GM19452 (cell line): ENCODE data around the gene DDIAS.
"Not testable (repeated sequence)": the region's sequence is repeated elsewhere in the genome, so short reads cannot be mapped to it uniquely, and the experiment has no call there.

Experiments
- ATAC-seq: cut with Tn5 transposase; IDR thresholded peaks from one replicate; pipeline ENCODE4 v1.9.1; 2021; ENCODE audit not compliant: unreplicated experiment

Gene DDIAS

DNA sequence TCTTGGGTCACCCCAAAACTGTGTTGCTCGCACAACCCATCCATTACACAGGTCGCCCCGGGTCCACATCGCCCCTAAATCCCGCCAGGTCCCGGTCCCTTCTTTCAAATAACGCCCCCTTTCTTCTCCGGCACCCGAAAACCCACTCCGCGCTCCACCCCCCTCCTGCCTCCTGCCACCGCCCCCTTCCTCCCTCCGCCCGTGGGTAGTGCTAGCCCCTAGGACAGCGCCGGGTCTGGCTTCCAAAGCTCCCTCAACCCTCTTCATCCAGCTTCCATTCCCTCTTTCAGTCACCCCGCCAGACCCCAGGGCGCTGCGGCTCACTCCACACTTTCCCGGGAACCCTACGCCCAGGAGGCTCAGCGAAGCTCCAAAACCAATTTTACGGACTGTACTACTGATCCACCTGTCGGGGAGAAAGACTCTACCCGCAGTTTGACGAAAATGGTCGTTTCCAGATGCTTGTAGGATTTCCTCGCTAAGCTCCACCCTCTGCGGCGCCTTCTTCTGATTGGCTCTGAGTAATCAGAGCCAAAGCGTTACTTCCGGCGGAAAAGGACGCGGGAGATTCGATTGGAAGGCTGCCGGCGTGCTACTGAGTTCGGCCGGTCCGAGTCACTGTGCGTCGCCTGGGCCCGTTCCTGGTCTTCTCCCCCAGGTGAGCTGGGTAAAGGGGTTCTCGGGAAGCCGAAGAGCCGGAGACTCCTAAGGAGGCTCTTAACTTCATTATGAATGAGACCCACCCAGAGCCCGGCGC lies at the start of gene DDIAS:
TSS of gene DDIAS (plus strand) at position 572 of the 757 bp plus-strand sequence. CDS start 13,003 bp downstream, outside the sequence.
- ATAC-seq, result peak; percentile 70

DNA sequence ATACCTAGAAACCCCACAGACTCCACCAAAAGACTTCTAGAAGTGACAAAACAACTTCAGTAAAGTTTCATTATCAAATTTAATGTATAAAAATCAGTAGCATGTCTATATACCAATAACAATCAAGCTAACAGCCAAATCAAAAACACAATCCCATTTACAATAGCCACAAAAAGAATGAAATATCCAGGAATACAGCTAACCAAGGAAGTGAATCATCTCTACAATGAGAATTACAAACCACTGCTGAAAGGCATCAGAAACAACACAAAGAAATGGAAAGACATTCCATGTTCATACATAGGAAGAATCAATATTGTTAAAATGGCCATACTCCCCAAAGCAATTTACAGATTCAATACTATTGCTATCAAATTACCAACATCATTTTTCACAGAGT lies 47.3 kb upstream of the DDIAS start:
- no peak for ATAC-seq

DNA sequence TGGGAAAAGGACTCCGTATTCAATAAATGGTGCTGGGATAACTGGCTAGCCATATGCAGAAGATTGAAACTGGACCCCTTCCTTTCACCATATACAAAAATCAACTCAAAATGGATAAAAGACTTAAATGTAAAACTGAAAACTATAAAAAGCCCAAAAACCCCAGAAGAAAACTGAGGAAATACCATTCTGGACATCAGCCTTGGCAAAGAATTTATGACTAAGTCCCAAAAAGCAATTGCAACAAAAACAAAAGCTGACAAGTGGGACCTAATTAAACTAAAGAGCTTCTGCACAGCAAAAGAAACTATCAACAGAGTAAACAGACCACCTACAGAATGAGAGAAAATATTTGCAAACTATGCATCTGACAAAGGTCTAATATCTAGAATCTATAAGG lies 46.6 kb upstream of the DDIAS start:
- not testable (repeated sequence) for ATAC-seq

GRCh38 chr11:82855616-82856015 lies 45.9 kb upstream of the DDIAS start:
- ATAC-seq, result no peak

- no peak for ATAC-seq
Measured at GRCh38 chr11:82857145-82857544, 44.4 kb upstream of the DDIAS start.

GRCh38 chr11:82858133-82858532 lies 43.4 kb upstream of the DDIAS start:
- ATAC-seq, result no peak

DNA sequence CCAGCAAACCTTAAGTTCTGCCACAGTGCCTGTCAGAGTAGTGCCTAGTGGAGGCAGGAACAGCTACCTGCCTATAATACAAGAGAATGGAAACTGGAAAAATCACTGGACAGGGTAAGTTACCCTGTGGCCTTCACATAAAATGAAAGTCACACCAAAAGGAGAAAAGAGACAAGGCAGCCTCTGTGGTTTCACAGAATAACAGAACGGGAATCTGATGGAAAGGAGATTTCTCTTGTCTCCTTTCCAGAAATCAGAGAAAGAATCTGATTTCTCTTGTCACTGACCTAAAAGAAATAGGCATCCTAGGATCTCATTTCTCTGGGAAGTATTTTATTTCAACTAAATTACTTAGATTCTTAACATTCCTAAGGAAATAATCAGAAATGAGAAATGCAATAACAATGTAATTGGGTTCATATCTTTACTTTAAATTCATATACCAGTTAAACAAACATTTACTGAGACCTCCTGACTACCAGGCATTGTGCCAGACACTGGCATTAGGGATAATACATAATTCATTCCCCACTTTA lies 42.9 kb upstream of the DDIAS start:
- ATAC-seq, result no peak

GRCh38 chr11:82859750-82860149 lies 41.8 kb upstream of the DDIAS start:
- ATAC-seq, result no peak

DNA sequence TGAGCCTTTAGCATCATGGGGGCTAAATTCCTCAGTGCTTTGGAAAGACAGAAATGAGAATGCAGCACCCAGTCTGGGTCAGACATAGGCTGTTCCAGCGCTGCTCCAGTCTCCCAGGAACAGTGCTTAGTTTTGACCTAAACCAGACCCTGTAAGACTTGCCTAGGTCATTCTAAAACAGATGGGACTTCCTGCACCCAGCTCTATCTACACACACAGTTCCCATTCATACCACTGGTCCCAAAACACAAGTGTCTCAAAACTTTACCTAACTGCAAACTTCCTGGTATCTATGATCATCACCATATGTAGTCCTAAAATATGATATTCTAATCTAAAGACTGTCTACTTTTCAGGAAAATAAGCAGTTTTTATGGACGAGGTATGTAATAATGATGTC lies 39.2 kb upstream of the DDIAS start:
- no peak for ATAC-seq

DNA sequence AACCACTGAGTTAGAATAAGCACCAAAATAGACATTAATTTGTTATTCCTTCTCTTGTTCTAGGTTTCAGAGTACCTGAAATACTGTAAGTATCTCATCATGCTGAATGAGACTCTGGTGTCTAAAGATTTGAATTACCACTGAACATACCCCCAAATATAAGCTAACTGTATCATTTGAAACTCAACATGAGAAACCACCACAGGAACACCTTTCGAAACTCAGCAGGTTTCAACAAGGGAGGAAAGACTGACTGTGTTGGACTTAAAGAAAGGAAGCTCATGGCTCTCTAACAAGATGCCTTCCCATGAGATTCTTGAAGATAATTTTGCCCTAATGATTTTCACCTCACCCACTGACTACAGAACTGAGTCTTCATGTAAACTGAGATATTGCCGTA lies 38.3 kb upstream of the DDIAS start:
- ATAC-seq, result no peak

GRCh38 chr11:82864268-82864667 lies 37.3 kb upstream of the DDIAS start:
- ATAC-seq, result no peak

DNA sequence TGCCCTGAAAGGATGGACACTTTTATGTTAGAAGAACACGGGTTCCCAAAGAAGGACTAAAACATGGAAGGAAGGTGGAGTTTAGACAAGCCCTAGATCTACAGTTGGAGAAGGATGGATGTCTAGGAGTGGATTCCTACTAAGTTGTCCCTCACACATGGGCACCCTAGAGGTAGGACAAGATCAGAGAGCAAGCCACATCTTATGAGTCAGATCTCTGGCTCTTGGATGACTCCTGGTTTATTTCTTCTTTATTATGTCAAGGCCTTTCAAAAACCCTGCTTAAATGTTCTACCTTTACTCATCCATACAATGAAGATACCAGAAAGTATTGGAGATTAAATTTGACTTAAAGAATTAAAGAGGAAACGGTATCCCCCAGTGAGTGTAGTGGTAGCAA lies 35.7 kb upstream of the DDIAS start:
- no peak for ATAC-seq

GRCh38 chr11:82867495-82868082 lies 33.9 kb upstream of the DDIAS start:
- ATAC-seq, result no peak

DNA sequence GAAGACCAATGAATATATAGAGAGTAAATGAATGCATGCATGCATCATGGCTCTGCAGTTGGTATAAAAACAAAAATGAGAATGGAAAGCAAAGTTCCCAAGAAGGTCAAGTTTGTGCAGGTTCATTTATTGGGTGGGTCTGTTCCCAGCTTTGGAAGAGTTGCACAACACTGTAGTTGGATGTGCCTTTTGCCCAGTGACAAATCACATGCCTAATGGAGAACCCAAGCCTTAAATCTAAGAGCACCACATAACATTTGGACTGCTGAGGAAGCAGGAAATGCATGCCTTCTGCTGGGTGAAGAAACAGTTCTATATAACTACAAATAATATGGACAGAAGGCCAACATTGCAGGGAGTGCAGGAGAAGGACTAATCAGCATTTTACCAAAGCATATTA lies 31.9 kb upstream of the DDIAS start:
- ATAC-seq, result no peak

DNA sequence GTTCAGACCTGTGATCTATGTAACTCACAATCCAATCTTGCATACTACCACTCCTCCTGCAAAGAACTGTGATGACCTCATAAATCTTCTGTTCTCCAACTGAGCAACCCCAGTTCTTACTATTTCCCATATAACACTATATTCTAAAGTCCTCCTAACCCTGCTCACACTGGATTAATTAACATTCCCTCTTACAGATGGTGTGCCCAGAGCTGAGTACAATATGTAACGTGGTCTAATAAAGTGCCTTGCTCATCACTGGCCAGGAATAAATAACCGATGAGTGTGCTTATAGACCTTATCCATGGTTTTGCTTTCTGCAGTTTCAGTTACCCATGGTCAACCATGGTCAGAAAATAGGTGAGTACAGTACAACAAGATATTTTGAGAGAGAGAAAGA lies 29.9 kb upstream of the DDIAS start:
- ATAC-seq, result no peak

DNA sequence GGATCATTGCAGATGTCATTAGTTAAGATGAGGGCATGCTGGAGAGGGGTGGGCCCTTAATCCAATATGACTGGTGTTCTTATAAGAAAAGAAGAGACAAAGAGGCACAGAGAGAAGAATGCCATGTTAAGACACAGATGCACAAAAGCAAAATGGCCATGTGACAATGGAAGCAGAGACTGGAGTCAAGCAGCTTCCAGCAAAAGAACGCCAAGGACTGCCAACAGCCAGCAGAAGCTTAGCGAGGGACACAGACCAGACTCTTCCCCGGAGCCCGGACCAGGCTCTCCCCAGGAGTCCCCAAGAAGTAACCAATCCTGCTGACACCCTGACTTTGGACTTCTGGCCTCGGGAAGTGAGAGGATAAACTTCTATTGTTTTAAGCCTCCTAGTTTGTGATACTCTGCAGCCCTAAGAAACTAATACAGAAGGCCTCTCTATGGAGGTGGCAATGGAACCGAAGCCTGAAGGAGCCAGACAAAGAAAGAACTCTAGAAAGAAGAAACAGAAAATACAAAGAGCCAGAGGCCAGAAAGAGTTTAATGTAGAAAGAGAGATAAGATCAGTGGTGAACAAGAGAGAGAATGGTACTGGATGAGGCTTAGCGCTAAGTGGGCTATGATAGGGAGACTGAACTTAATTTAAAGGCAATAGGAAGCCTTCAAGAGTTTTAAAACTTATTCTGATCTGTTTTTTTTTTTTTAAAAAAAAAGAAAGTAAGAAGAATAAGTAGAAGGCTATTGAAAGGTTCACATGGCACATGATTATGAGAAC lies 29.0 kb upstream of the DDIAS start:
- ATAC-seq, result no peak

DNA sequence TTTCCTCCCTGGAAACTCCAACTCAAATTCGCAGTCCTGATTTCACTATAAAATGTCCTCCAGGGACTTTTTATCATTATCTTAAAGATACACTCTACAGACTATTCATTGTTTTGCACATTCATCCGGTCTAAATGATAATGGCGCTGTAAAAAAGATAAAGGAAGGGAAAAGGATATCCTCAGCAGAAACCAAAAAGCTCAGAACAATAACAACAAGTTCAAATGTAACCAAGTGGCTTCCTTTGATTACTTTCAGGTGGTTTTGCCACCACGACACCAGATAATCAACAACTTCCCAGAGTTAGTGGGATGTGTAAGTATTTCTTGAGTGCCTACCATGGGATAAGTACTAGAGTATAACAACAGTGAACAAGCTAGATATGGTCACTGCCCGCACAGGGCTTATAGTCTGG lies 27.6 kb upstream of the DDIAS start:
- no peak for ATAC-seq

DNA sequence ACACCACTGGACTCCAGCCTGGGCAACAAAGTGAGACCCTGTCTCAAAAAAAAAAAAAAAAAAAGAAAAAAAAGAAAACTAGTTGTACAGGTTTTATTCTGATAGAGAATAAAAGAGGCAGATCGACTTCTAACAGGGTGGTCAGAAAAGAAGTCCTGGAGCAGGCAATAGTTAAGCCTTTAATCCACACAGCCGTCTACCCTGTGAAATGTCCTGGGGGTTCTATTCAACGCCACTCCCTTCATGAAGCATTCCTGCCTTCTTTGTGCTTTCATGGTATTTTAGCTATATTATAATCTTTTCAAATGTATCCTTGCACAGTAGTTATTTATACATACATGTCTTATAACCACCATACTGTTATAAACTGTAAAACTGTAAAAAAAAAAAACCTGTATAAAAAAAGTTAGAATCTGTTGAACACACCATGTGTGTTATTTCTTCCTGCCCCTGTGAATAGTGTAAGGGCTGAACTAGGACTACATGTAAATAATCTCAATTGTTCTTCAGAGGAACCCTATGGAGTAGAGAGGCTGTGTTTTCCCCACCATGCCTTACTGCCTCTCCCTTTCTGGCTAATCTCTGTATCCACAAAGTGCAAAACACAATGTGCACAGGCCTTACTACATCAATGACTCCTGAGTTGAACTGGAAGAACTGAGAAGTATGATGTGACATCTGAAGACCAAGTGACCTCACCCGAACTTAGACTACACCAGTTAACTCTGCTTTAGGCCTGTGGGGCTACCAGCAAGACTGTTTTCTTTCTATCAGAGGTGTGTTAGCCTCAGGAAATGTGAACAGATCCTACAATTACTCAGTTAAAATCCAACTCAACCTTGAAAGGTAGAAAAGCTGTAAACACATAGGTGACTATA lies 26.7 kb upstream of the DDIAS start:
- no peak for ATAC-seq

DNA sequence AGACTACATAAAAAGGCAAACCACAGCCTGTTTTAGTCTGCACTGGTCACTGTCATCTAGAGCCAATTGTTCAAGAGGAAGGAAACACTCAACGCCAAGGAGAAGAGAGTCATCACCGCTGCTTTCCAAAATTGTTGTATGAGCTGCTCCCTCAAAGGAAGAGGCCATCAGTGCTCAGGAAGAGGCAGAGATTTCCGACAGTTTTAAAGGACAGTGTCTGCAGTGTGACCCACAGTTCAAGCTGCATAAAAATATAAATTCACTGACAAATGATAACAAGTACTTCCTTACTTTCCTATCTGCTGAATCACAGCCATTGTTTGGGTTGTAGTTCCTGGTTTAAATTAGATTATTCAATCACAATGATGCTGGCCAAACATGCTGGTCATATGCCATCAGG lies 17.7 kb upstream of the DDIAS start:
- no peak for ATAC-seq

GRCh38 chr11:82889133-82890001 lies 12.2 kb upstream of the DDIAS start:
- ATAC-seq, result no peak
